Neural cell (in vitro differentiated cells): ENCODE data around the gene PEA15. TPM values are rescaled to one million over a fixed set of nuclear protein-coding genes. Genes with fewer than 3 reads are reported as not detected.

Experiments
- H2AFZ ChIP-seq: fragments of 200-600, 300-800 bp; sonication (generic), shearing (Covaris generic); 2 replicates; pipeline ENCODE4 v1.6.0; 2014; ENCODE audit warnings: low read depth, mild to moderate bottlenecking, antibody characterized with exemption, low read length, moderate library complexity
- H3F3A ChIP-seq: fragments of 200-600 bp; shearing (Covaris generic); 2 replicates; pipeline ENCODE4 v1.6.1; 2016; ENCODE audit warnings: mild to moderate bottlenecking, moderate library complexity, mixed read lengths, antibody characterized with exemption, low read length; ENCODE audit not compliant: insufficient read depth, poor library complexity, severe bottlenecking
- H3K27ac ChIP-seq: fragments of 200-600, 300-800 bp; sonication (generic), shearing (Covaris generic); 2 replicates; pipeline ENCODE4 v1.5.1; 2014; ENCODE audit warnings: mild to moderate bottlenecking, low read length, moderate library complexity
- H3K27me3 ChIP-seq: fragments of 300-800, 200-600 bp; sonication (generic), shearing (Covaris generic); 2 replicates; pipeline ENCODE4 v1.6.0; 2014; ENCODE audit warnings: mild to moderate bottlenecking, low read depth, low read length, moderate library complexity; ENCODE audit not compliant: insufficient read depth
- H3K36me3 ChIP-seq: fragments of 300-800, 200-600 bp; sonication (generic), shearing (Covaris generic); 2 replicates; pipeline ENCODE4 v1.5.1; 2014; ENCODE audit warnings: mild to moderate bottlenecking, antibody characterized with exemption, low read length, moderate library complexity; ENCODE audit not compliant: insufficient read depth
- H3K4me2 ChIP-seq: fragments of 300-800, 200-600 bp; sonication (generic), shearing (Covaris generic); 2 replicates; pipeline ENCODE4 v1.6.0; 2014; ENCODE audit warnings: mild to moderate bottlenecking, low read length
- H3K4me3 ChIP-seq: fragments of 300-800, 200-600 bp; sonication (generic), shearing (Covaris generic); 2 replicates; pipeline ENCODE4 v1.5.1; 2014; ENCODE audit warnings: mild to moderate bottlenecking, low read length, moderate library complexity
- H3K79me2 ChIP-seq: fragments of 200-600 bp; shearing (Covaris generic); replicated peaks from 2 replicates; pipeline ENCODE4 v1.6.0; 2014; ENCODE audit warnings: mild to moderate bottlenecking, low read length, moderate library complexity; ENCODE audit not compliant: insufficient read depth
- H3K9ac ChIP-seq: fragments of 300-800, 200-600 bp; sonication (generic), shearing (Covaris generic); 2 replicates; pipeline ENCODE4 v1.6.1; 2016; ENCODE audit warnings: mild to moderate bottlenecking, low read length, mixed read lengths
- H3K9me2 ChIP-seq: fragments of 200-600 bp; shearing (Covaris generic); 2 replicates; pipeline ENCODE4 v1.6.1; 2016; ENCODE audit warnings: mild to moderate bottlenecking, low read length, mixed read lengths; ENCODE audit not compliant: insufficient read depth
- H3K9me3 ChIP-seq: fragments of 200-600, 300-800 bp; sonication (generic), shearing (Covaris generic); 2 replicates; pipeline ENCODE4 v1.6.1; 2016; ENCODE audit warnings: mild to moderate bottlenecking, mixed run types, low read length, moderate library complexity, mixed read lengths
- H4K20me1 ChIP-seq: fragments of 200-600 bp; shearing (Covaris generic); 2 replicates; pipeline ENCODE4 v1.6.1; 2016; ENCODE audit warnings: mild to moderate bottlenecking, mixed run types; ENCODE audit not compliant: insufficient read depth
- EP300 ChIP-seq: fragments of 450-650 bp; conservative IDR thresholded peaks from 2 replicates; pipeline ENCODE4 v1.6.1; 2014; ENCODE audit warnings: antibody characterized with exemption, mild to moderate bottlenecking, moderate library complexity; ENCODE audit not compliant: poor library complexity, severe bottlenecking
- EZH2 ChIP-seq: fragments of 200-600, 300-800 bp; shearing (Covaris generic), sonication (generic); IDR thresholded peaks from 2 replicates; pipeline ENCODE4 v1.6.1; 2014; ENCODE audit warnings: antibody characterized with exemption, low read length, borderline replicate concordance, mild to moderate bottlenecking; ENCODE audit not compliant: insufficient read depth, poor library complexity, severe bottlenecking
- MXI1 ChIP-seq: fragments of 450-650 bp; conservative IDR thresholded peaks from 2 replicates; pipeline ENCODE4 v1.6.1; 2014; ENCODE audit warnings: antibody characterized with exemption, mild to moderate bottlenecking; ENCODE audit not compliant: poor library complexity, severe bottlenecking
- POLR2AphosphoS5 ChIP-seq: IDR thresholded peaks from 2 replicates; pipeline ENCODE4 v1.6.1; 2012
- RAD21 ChIP-seq: fragments of 450-650 bp; conservative IDR thresholded peaks from 2 replicates; pipeline ENCODE4 v1.6.1; 2014; ENCODE audit warnings: antibody characterized with exemption, mild to moderate bottlenecking, moderate library complexity
- REST ChIP-seq: IDR thresholded peaks from 2 replicates; pipeline ENCODE4 v1.6.1; 2012; ENCODE audit warnings: borderline replicate concordance
- SMC3 ChIP-seq: fragments of 450-650 bp; conservative IDR thresholded peaks from 2 replicates; pipeline ENCODE4 v1.6.1; 2014; ENCODE audit warnings: antibody characterized with exemption, mild to moderate bottlenecking, moderate library complexity; ENCODE audit not compliant: poor library complexity
- TAF1 ChIP-seq: IDR thresholded peaks from 2 replicates; pipeline ENCODE4 v1.6.1; 2012; ENCODE audit warnings: low read depth
- polyA plus RNA-seq: library from polyadenylated mRNA; depleted of rRNA; stranded (reverse); fragments of >200 nt; gene quantifications from 2 replicates; pipeline ENCODE4 v1.2.3, GENCODE V29; 2014
- TF ChIP-seq, protein P1 (sequence below): fragments of 450-650 bp; IDR thresholded peaks from 2 replicates; pipeline ENCODE4 v1.5.1; 2014; ENCODE audit warnings: antibody characterized with exemption, mild to moderate bottlenecking, moderate library complexity; ENCODE audit not compliant: poor library complexity, severe bottlenecking

Gene PEA15
- polyA plus RNA-seq, 1 donor from 2014 or later, result 46.4 TPM

DNA sequence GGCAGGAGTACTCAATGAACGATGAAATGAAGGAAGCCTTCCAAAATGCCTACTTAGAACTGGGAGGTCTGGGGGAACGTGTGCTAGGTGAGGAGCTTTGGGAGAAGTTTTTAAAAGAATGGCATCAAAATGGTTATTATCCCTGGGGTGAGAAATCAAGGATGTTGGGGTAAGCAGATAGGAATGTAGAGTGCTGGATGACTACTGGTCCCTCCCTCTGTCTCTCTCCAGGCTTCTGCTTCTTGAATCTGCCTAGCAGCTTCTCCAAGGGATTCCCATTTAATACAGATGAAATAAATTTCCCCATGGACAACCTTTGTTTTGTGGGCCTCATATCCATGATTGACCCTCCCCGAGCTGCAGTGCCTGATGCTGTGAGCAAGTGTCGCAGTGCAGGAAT lies 33.8 kb upstream of the PEA15 start:
- H4K20me1 ChIP-seq, result no peaks in the 10 kb centered on the region
- H3F3A ChIP-seq, result no peaks in the 10 kb centered on the region
- TF ChIP-seq, protein P1, sequence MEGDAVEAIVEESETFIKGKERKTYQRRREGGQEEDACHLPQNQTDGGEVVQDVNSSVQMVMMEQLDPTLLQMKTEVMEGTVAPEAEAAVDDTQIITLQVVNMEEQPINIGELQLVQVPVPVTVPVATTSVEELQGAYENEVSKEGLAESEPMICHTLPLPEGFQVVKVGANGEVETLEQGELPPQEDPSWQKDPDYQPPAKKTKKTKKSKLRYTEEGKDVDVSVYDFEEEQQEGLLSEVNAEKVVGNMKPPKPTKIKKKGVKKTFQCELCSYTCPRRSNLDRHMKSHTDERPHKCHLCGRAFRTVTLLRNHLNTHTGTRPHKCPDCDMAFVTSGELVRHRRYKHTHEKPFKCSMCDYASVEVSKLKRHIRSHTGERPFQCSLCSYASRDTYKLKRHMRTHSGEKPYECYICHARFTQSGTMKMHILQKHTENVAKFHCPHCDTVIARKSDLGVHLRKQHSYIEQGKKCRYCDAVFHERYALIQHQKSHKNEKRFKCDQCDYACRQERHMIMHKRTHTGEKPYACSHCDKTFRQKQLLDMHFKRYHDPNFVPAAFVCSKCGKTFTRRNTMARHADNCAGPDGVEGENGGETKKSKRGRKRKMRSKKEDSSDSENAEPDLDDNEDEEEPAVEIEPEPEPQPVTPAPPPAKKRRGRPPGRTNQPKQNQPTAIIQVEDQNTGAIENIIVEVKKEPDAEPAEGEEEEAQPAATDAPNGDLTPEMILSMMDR, result no peak
- TF ChIP-seq TAF1, result no peak
- no peak for TF ChIP-seq EZH2
- no peak for TF ChIP-seq EP300
- TF ChIP-seq REST, result no peak
- H3K9me2 ChIP-seq, result no peaks in the 10 kb centered on the region
- no peak overlapping the region for H3K9ac ChIP-seq
- H3K4me2 ChIP-seq, result no peak overlapping the region
- H3K4me3 ChIP-seq, result no peak overlapping the region
- no peaks in the 10 kb centered on the region for H3K36me3 ChIP-seq
- H3K9me3 ChIP-seq, result no peaks in the 10 kb centered on the region
- no peaks in the 10 kb centered on the region for H3K27me3 ChIP-seq
- H3K79me2 ChIP-seq, result no peaks in the 10 kb centered on the region
- no peak overlapping the region for H3K27ac ChIP-seq
- H2AFZ ChIP-seq, result no peak overlapping the region

GRCh38 chr1:160171980-160172379 lies 33.2 kb upstream of the PEA15 start:
- TF ChIP-seq EP300 (no peak), RAD21 (no peak), REST (no peak), POLR2AphosphoS5 (no peak), SMC3 (no peak), TAF1 (no peak), MXI1 (no peak), EZH2 (no peak)
- TF ChIP-seq, protein P1, result no peak
- Histone ChIP-seq H3K9me2 (no peaks in the 10 kb centered on the region), H3K79me2 (no peaks in the 10 kb centered on the region), H3K27me3 (no peaks in the 10 kb centered on the region), H3K4me3 (no peak overlapping the region), H3K9me3 (no peaks in the 10 kb centered on the region), H2AFZ (no peak overlapping the region), H3F3A (no peaks in the 10 kb centered on the region), H3K9ac (no peak overlapping the region), H3K27ac (no peak overlapping the region), H3K4me2 (no peak overlapping the region), H4K20me1 (no peaks in the 10 kb centered on the region), H3K36me3 (no peaks in the 10 kb centered on the region)
